Endothelial cell of umbilical vein (primary cell): Measurements from ENCODE around the gene LCE2D. TPM values are rescaled to one million over a fixed set of nuclear protein-coding genes. Genes with fewer than 3 reads are reported as not detected.

ENCODE experiments used
- BruUV-seq: library from RNA; stranded (reverse); fragments of 400-500 nt; replicated peaks from 2 replicates; lab custom pipeline; 2021; lab: Mats Ljungman, UMichigan
- CTCF ChIA-PET: fragments of 300-600, 350-600 bp; sonication (Branson Sonifier 250); formaldehyde crosslinking; loops from one replicate; lab custom pipeline; 2021; ENCODE audit warnings: antibody characterized with exemption, inconsistent platforms; lab: Charles Lee
- POLR2A ChIA-PET: fragments of 300-600, 350-600 bp; sonication (Branson Sonifier 250); formaldehyde crosslinking; loops from one replicate; lab custom pipeline; 2021; ENCODE audit warnings: antibody characterized with exemption, inconsistent platforms; lab: Charles Lee
- DNase-seq: peaks from one replicate; pipeline ENCODE4 v3.0.0-alpha.2; 2011; ENCODE audit warnings: low read depth, low spot score
- FAIRE-seq: peaks from 2 replicates; lab custom pipeline; 2011; peaks lifted over from hg19 to GRCh38; lab: Jason Lieb, UNC
- H2AFZ ChIP-seq: 2 replicates; pipeline ENCODE4 v1.6.0; 2012; ENCODE audit warnings: low read depth, low read length, control low read depth, inconsistent platforms
- H3K27ac ChIP-seq: 2 replicates; pipeline ENCODE4 v1.5.1; 2011; ENCODE audit warnings: low read depth, mild to moderate bottlenecking, control low read depth, low read length, moderate library complexity; ENCODE audit not compliant: insufficient read depth
- H3K27me3 ChIP-seq, 2 experiments: 2 replicates each; pipeline versions ENCODE4 v1.6.0 to v1.6.1; 2011; ENCODE audit warnings: low read length in 2 of 2, mixed read lengths in 1 of 2; ENCODE audit not compliant: control insufficient read depth in 2 of 2, insufficient read depth in 2 of 2
- H3K36me3 ChIP-seq, 2 experiments: 2 replicates in 1 of 2; 3 replicates in 1 of 2; pipeline ENCODE4 v1.5.1; 2011; ENCODE audit warnings: low read length in 2 of 2, mild to moderate bottlenecking in 1 of 2, moderate library complexity in 1 of 2; ENCODE audit not compliant: control insufficient read depth in 2 of 2, insufficient read depth in 2 of 2; ENCODE audit errors: extremely low read depth in 1 of 2
- H3K4me1 ChIP-seq: 3 replicates; pipeline ENCODE4 v1.5.1; 2011; ENCODE audit warnings: mild to moderate bottlenecking, low read length; ENCODE audit not compliant: control insufficient read depth, insufficient read depth; ENCODE audit errors: extremely low read depth
- H3K4me2 ChIP-seq: 2 replicates; pipeline ENCODE4 v1.6.1; 2011; ENCODE audit warnings: low read length, control low read depth, mixed read lengths; ENCODE audit not compliant: insufficient read depth
- H3K4me3 ChIP-seq, 3 experiments: fragments of 200-600 bp in 1 of 3; sonication (generic), shearing (Covaris generic) in 1 of 3; replicated peaks in 1 of 3; 2 replicates each; pipeline ENCODE4 v1.5.1; 2011 to 2016; ENCODE audit warnings: control low read depth in 3 of 3, low read length in 3 of 3, mild to moderate bottlenecking in 2 of 3, inconsistent platforms in 1 of 3, low read depth in 1 of 3, moderate library complexity in 1 of 3; ENCODE audit not compliant: insufficient read depth in 1 of 3
- H3K79me2 ChIP-seq: 2 replicates; pipeline ENCODE4 v1.6.0; 2012; ENCODE audit warnings: low read length, inconsistent platforms; ENCODE audit not compliant: control insufficient read depth, insufficient read depth
- H3K9ac ChIP-seq: replicated peaks from 2 replicates; pipeline ENCODE3; 2011; ENCODE audit warnings: low read length, control low read depth; ENCODE audit not compliant: insufficient read depth; ENCODE audit errors: extremely low read depth
- H3K9me1 ChIP-seq: replicated peaks from 3 replicates; pipeline ENCODE4 v1.6.0; 2011; ENCODE audit warnings: mild to moderate bottlenecking, low read length; ENCODE audit not compliant: control insufficient read depth, insufficient read depth; ENCODE audit errors: extremely low read depth
- H3K9me3 ChIP-seq: replicated peaks from 2 replicates; pipeline ENCODE4 v1.5.1; 2012; ENCODE audit warnings: low read length, inconsistent platforms; ENCODE audit not compliant: control insufficient read depth, insufficient read depth
- H4K20me1 ChIP-seq: replicated peaks from 2 replicates; pipeline ENCODE3; 2011; ENCODE audit warnings: mild to moderate bottlenecking, low read length; ENCODE audit not compliant: control insufficient read depth, insufficient read depth; ENCODE audit errors: extremely low read depth
- CTCF ChIP-seq, 2 donors: IDR thresholded peaks; 1 replicate in 1 of 2; 2 replicates in 1 of 2; pipeline ENCODE4 v1.5.1; 2011; ENCODE audit warnings: low read length in 2 of 2, mild to moderate bottlenecking in 2 of 2, moderate library complexity in 2 of 2, control low read depth in 1 of 2, inconsistent platforms in 1 of 2, low read depth in 1 of 2; ENCODE audit not compliant: insufficient read depth in 1 of 2; ENCODE audit errors: extremely low read depth in 1 of 2
- EZH2 ChIP-seq: IDR thresholded peaks from 2 replicates; pipeline ENCODE4 v1.6.1; 2012; ENCODE audit warnings: borderline replicate concordance, low read depth, mild to moderate bottlenecking, moderate library complexity, low read length, inconsistent platforms; ENCODE audit not compliant: severe bottlenecking
- FOS ChIP-seq: IDR thresholded peaks from 2 replicates; pipeline ENCODE4 v1.6.1; 2011; ENCODE audit warnings: mild to moderate bottlenecking, low read length, moderate library complexity, borderline replicate concordance; ENCODE audit not compliant: insufficient read depth
- GATA2 ChIP-seq: IDR thresholded peaks from 2 replicates; pipeline ENCODE4 v1.7.0; 2011; ENCODE audit warnings: low read depth, mild to moderate bottlenecking, moderate library complexity, mixed read lengths, low read length; ENCODE audit not compliant: insufficient read length, insufficient read depth
- JUN ChIP-seq: IDR thresholded peaks from 2 replicates; pipeline ENCODE4 v1.6.1; 2011; ENCODE audit warnings: borderline replicate concordance, low read depth; ENCODE audit not compliant: insufficient read length, insufficient read depth
- MAX ChIP-seq: IDR thresholded peaks from 2 replicates; pipeline ENCODE4 v1.6.1; 2011; ENCODE audit not compliant: insufficient read depth, insufficient read length
- MYC ChIP-seq: IDR thresholded peaks from one replicate; pipeline ENCODE4 v1.6.1; 2011; ENCODE audit warnings: mild to moderate bottlenecking, low read depth, low read length
- POLR2A ChIP-seq: IDR thresholded peaks from 2 replicates; pipeline ENCODE4 v1.6.1; 2012; ENCODE audit warnings: low read depth, mild to moderate bottlenecking, control low read depth, low read length
- POLR2AphosphoS5 ChIP-seq: IDR thresholded peaks from 2 replicates; pipeline ENCODE4 v1.6.1; 2012; ENCODE audit warnings: low read depth, mild to moderate bottlenecking, control low read depth, low read length, moderate library complexity; ENCODE audit not compliant: insufficient read depth
- dilution Hi-C: fragments of 300-500 bp; cut with MboI; formaldehyde crosslinking; loops from one replicate; pipeline ENCODE4 v1.15.0; 2019; ENCODE audit warnings: low sequenced_read_pairs; ENCODE audit not compliant: extremely low pct_ligation_motif_present
- intact Hi-C: fragments of 100-400 bp; cut with micrococcal nuclease; formaldehyde crosslinking; loops from one replicate; pipeline ENCODE4 v1.10.0; 2022
- polyA plus RNA-seq, 4 experiments: library from polyadenylated mRNA; depleted of rRNA in 3 of 4; stranded (reverse) in 3 of 4; unstranded in 1 of 4; fragments of >200 nt; gene quantifications; 2 replicates each; pipeline versions ENCODE4 v1.2.1 to v1.2.3, GENCODE V29; 2011 to 2012; ENCODE audit warnings: missing spikeins in 1 of 4
- total RNA-seq: library from RNA; stranded (reverse); gene quantifications from 2 replicates; pipeline ENCODE4 v1.2.3, GENCODE V29; 2021

LCE2D gene
- total and polyA plus RNA-seq, 2 donors (not counting 3 experiments of a cell fraction or from before 2014, with no cell fraction given): not detected

GRCh38 chr1:152640351-152640750 lies 22.8 kb upstream of the LCE2D start:
- Histone ChIP-seq H3K9me3 (no peaks in the 10 kb centered on the region), H3K9me1 (no peaks in the 10 kb centered on the region), H4K20me1 (no peaks in the 10 kb centered on the region), H3K4me2 (no peak overlapping the region), H3K4me3 (no peak overlapping the region), H3K4me1 (no peaks in the 10 kb centered on the region), H3K36me3 (no peaks in the 10 kb centered on the region), H3K27me3 (no peaks in the 10 kb centered on the region), H3K79me2 (no peaks in the 10 kb centered on the region), H3K9ac (no peak overlapping the region), H2AFZ (no peak overlapping the region), H3K27ac (no peak overlapping the region)
- intact Hi-C loops: no loop called here
- dilution Hi-C loops: no loop called here
- POLR2A ChIA-PET: no interaction called here
- TF ChIP-seq CTCF (IDR thresholded peaks at IDR 0.05; ENCODE audit: extremely low read depth in 1 of 2, insufficient read depth in 1 of 2, low read depth in 1 of 2, low read length in 2 of 2) (no peak), GATA2 (no peak), POLR2AphosphoS5 (no peak), FOS (no peak), MYC (no peak), EZH2 (no peak), POLR2A (no peak), JUN (no peak), MAX (no peak)
- FAIRE-seq (no peak), DNase-seq (no peak)
- BruUV-seq: no TSS peak
- CTCF ChIA-PET: interaction anchor here (1.2 kb wide), 1 partner anchor 13 kb away, joined by 3 read pairs; no protein-coding TSS in a partner anchor
